K562 (cell line): ENCODE measurements around the gene EMC8. TPM values are rescaled to one million over a fixed set of nuclear protein-coding genes. Genes with fewer than 3 reads are reported as not detected.

Source experiments
- ATAC-seq: fragments of 200-7000 bp; cut with Tn5 transposase; 3 replicates; pipeline ENCODE4 v1.9.1; 2020; ENCODE audit warnings: moderate library complexity
- BruUV-seq: library from RNA; stranded (reverse); fragments of 400-500 nt; replicated peaks from 2 replicates; lab custom pipeline; 2021; lab: Mats Ljungman, UMichigan
- CTCF ChIA-PET: fragments of 300-600 bp; formaldehyde crosslinking; extraction: SDS; loops from one replicate; lab custom pipeline; 2021; ENCODE audit warnings: low intra/inter-chr PET ratio; lab: Yijun Ruan, JAX
- POLR2A ChIA-PET: fragments of 300-600, 350-650 bp; sonication (Branson Sonifier 250); formaldehyde crosslinking; extraction: SDS; loops from one replicate; lab custom pipeline; 2021; ENCODE audit warnings: antibody characterized with exemption, inconsistent platforms; lab: Yijun Ruan, JAX
- DNase-seq, 4 experiments: peaks; one replicate each; pipeline versions ENCODE4 v3.0.0 to v3.0.0-alpha.2; 2011 to 2018; ENCODE audit warnings: low spot score in 3 of 4, mixed read lengths in 3 of 4; ENCODE audit errors: extremely low read depth in 1 of 4
- FAIRE-seq: peaks from 2 replicates; lab custom pipeline; 2011; peaks lifted over from hg19 to GRCh38; lab: Jason Lieb, UNC
- H2AFZ ChIP-seq: 2 replicates; pipeline ENCODE4 v1.6.0; 2011; ENCODE audit warnings: low read depth, low read length, control low read depth, inconsistent platforms
- H3K27ac ChIP-seq: fragments of 200-600 bp; 3 replicates; pipeline ENCODE4 v1.8.0; 2011; ENCODE audit warnings: low read depth, mild to moderate bottlenecking, control low read depth, inconsistent platforms, low read length, moderate library complexity, mixed read lengths; ENCODE audit errors: extremely low read depth
- H3K27me3 ChIP-seq, 2 experiments: fragments of 300-600 bp in 1 of 2; 2 replicates in 1 of 2; 3 replicates in 1 of 2; pipeline versions ENCODE4 v1.6.0 to v1.8.0; 2011; ENCODE audit warnings: inconsistent platforms in 2 of 2, low read length in 2 of 2, mild to moderate bottlenecking in 1 of 2, mixed read lengths in 1 of 2, moderate library complexity in 1 of 2; ENCODE audit not compliant: control insufficient read depth in 2 of 2, insufficient read depth in 2 of 2
- H3K36me3 ChIP-seq: fragments of 300-600 bp; 3 replicates; pipeline ENCODE4 v1.8.0; 2011; ENCODE audit warnings: mild to moderate bottlenecking, low read length, inconsistent platforms; ENCODE audit not compliant: control insufficient read depth, insufficient read depth
- H3K4me1 ChIP-seq, 2 experiments: fragments of 200-600 bp in 1 of 2; replicated peaks in 1 of 2; 2 replicates in 1 of 2; 3 replicates in 1 of 2; pipeline versions ENCODE4 v1.5.1 to v1.8.0; 2011; ENCODE audit warnings: inconsistent platforms in 2 of 2, low read length in 2 of 2, mild to moderate bottlenecking in 1 of 2, mixed read lengths in 1 of 2, moderate library complexity in 1 of 2; ENCODE audit not compliant: control insufficient read depth in 2 of 2, insufficient read depth in 2 of 2
- H3K4me2 ChIP-seq: 2 replicates; pipeline ENCODE4 v1.6.1; 2011; ENCODE audit warnings: low read length, control low read depth, inconsistent platforms, mixed read lengths; ENCODE audit not compliant: insufficient read depth
- H3K4me3 ChIP-seq: fragments of 200-600 bp; sonication (generic), shearing (Covaris generic); 2 replicates; pipeline ENCODE4 v1.5.1; 2016; ENCODE audit warnings: control low read depth, inconsistent platforms
- H3K79me2 ChIP-seq: fragments of 200-600 bp; 3 replicates; pipeline ENCODE4 v1.8.0; 2011; ENCODE audit warnings: low read length, inconsistent platforms; ENCODE audit not compliant: control insufficient read depth, insufficient read depth
- H3K9ac ChIP-seq, 2 experiments: 2 replicates each; pipeline versions ENCODE4 v1.6.0 to v1.6.1; 2011; ENCODE audit warnings: low read depth in 2 of 2, low read length in 2 of 2, control low read depth in 1 of 2, inconsistent platforms in 1 of 2, mild to moderate bottlenecking in 1 of 2, mixed read lengths in 1 of 2; ENCODE audit not compliant: insufficient read depth in 1 of 2
- H3K9me1 ChIP-seq: one replicate; pipeline ENCODE4 v1.6.0; 2011; ENCODE audit warnings: inconsistent platforms, mild to moderate bottlenecking, low read length, moderate library complexity; ENCODE audit not compliant: control insufficient read depth, insufficient read depth
- H3K9me3 ChIP-seq: replicated peaks from 2 replicates; pipeline ENCODE4 v1.5.1; 2011; ENCODE audit warnings: low read depth, low read length, inconsistent platforms; ENCODE audit not compliant: control insufficient read depth, insufficient read depth
- H4K20me1 ChIP-seq: replicated peaks from 2 replicates; pipeline ENCODE4 v1.6.1; 2011; ENCODE audit warnings: low read length, inconsistent platforms, mixed read lengths; ENCODE audit not compliant: control insufficient read depth, insufficient read depth
- THRB ChIP-seq: fragments of 450-650 bp; formaldehyde crosslinking; conservative IDR thresholded peaks from 2 replicates; pipeline ENCODE4 v1.4.0; 2022; ENCODE audit warnings: mild to moderate bottlenecking, missing genetic modification characterization
- WGBS: fragments of 100-300 bp; shearing (Covaris generic); methylation state at CpG from one replicate; pipeline ENCODE4 v1.1.6; 2016; ENCODE audit warnings: low coverage, mixed read lengths; ENCODE audit not compliant: insufficient coverage; ENCODE audit errors: missing lambda C conversion rate; 5-methylcytosine and 5-hydroxymethylcytosine counted together
- in situ Hi-C: fragments of 300-500 bp; cut with MboI; formaldehyde crosslinking; loops from 4 replicates; pipeline ENCODE4 v1.15.0; 2018; ENCODE audit warnings: inconsistent platforms, mixed read lengths
- intact Hi-C: fragments of 100-400 bp; cut with micrococcal nuclease; formaldehyde crosslinking; loops from 2 replicates; pipeline ENCODE4 v1.14.2; 2022
- polyA plus RNA-seq, 8 experiments: library from polyadenylated mRNA; depleted of rRNA in 4 of 8; stranded (reverse) in 5 of 8; unstranded in 3 of 8; fragments of >200 nt; fragmentation: Nextera tagmentation in 2 of 8; fragmentation: Illumina TruSeq in 1 of 8; extraction: Ambion mirVana in 2 of 8; extraction: Trizol in 1 of 8; gene quantifications; 2 replicates each; pipeline versions ENCODE4 v1.2.1 to v1.2.3, GENCODE V29; 2011 to 2014; ENCODE audit warnings: inconsistent platforms in 1 of 8, missing spikeins in 1 of 8
- total RNA-seq, 7 experiments: library from RNA; depleted of rRNA in 6 of 7; stranded (reverse); fragments of >200 nt in 6 of 7; fragmentation: Illumina TruSeq in 2 of 7; extraction: Trizol in 2 of 7; gene quantifications; 2 replicates each; pipeline versions ENCODE4 v1.2.1 to v1.2.3, GENCODE V29; 2011 to 2021; ENCODE audit warnings: low replicate concordance in 1 of 7
- TF ChIP-seq, protein P1 (sequence below), 2 experiments: fragments of 450-650 bp in 1 of 2; sonication (generic) in 1 of 2; formaldehyde crosslinking in 1 of 2; IDR thresholded peaks in 1 of 2; conservative IDR thresholded peaks in 1 of 2; 2 replicates each; pipeline versions ENCODE4 v1.6.1 to v1.8.1; 2016 to 2023; ENCODE audit warnings: mild to moderate bottlenecking in 2 of 2, moderate library complexity in 2 of 2, inconsistent platforms in 1 of 2, missing genetic modification reagents in 1 of 2

EMC8 gene
- total and polyA plus RNA-seq, 9 of the 15 experiments (the other 6 are each of a cell fraction or from before 2014, with no cell fraction given), result 11.4 to 81.8 (median 48.6) TPM

DNA sequence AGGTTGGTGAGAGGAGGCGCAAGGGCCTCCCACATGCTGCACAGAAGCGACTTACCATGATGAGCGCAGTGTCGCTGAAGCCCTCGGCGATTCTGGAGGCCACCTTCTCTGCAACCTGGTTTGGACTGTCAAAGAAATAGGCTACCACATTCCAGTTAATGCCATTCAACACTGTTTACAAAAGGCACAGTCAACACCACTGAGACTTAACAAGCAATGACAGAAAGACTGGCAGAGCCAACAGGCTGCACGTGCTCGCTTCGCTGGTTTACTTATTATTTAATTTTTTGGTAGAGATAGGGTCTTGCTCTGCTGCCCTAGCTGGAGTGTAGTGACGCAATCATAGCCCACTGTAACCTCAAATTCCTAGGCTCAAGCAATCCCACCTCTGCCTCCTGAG lies 18.2 kb downstream of the EMC8 start:
- TF ChIP-seq THRB, result no peak
- TF ChIP-seq, protein P1, sequence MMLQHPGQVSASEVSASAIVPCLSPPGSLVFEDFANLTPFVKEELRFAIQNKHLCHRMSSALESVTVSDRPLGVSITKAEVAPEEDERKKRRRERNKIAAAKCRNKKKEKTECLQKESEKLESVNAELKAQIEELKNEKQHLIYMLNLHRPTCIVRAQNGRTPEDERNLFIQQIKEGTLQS (IDR thresholded peaks at IDR 0.05), result 0 out of 2 replicates have a peak, but pooled peaks have one; percentile 7
- TF ChIP-seq, protein P1 (CRISPR knock-in tag; conservative IDR thresholded peaks at IDR 0.05), result no peak
- no peak overlapping the region for H3K27ac ChIP-seq
- in situ Hi-C loops, result no loop called here

More for the DNA sequence above, 18.2 kb downstream of the EMC8 start:
- no peaks in the 10 kb centered on the region for H3K9me1 ChIP-seq
- H4K20me1 ChIP-seq, result no peaks in the 10 kb centered on the region; the same call in 1 of the 2 replicates
- intact Hi-C loops, result no loop called here
- no peaks in the 10 kb centered on the region for H3K9me3 ChIP-seq
- no peak for ATAC-seq
- WGBS, result 87% methylated on average over 10 of the region's 10 CpGs
- H3K36me3 ChIP-seq, result peaks cover 81% of the 10 kb centered on the region; the same call in 2 of the 3 replicates
- 0 out of 3 replicates have a peak, but pooled peaks cover 4% of the 10 kb centered on the region for H3K79me2 ChIP-seq
- ChIA-PET CTCF (no interaction called here), POLR2A (interaction anchor here (0.9 to 1.0 kb wide), 2 partner anchors 9 to 10 kb away, joined by 3 to 5 read pairs; no protein-coding TSS in a partner anchor)
- FAIRE-seq, result no peak
- H3K4me3 ChIP-seq, result no peak overlapping the region
- no peak overlapping the region for H2AFZ ChIP-seq
- no TSS peak for BruUV-seq
- no peaks in the 10 kb centered on the region for H3K27me3 ChIP-seq
- no peak overlapping the region for H3K4me2 ChIP-seq
- no peak overlapping the region for H3K9ac ChIP-seq
- DNase-seq, result no peak
- H3K4me1 ChIP-seq, result no peaks in the 10 kb centered on the region
